H9 (cell line): ENCODE measurements around the gene OPTC. TPM values are rescaled to one million over a fixed set of nuclear protein-coding genes. Genes with fewer than 3 reads are reported as not detected.

Experiments
- DNase-seq: peaks from one replicate; pipeline ENCODE4 v3.0.0-alpha.2; 2017
- H2AFZ ChIP-seq: one replicate; pipeline ENCODE4 v1.6.1; 2013; ENCODE audit warnings: mild to moderate bottlenecking, low read length, control low read depth, moderate library complexity
- H2AK5ac ChIP-seq: 2 replicates; pipeline ENCODE4 v1.6.1; 2013; ENCODE audit warnings: low read length, control low read depth, mixed read lengths; ENCODE audit not compliant: insufficient read length
- H2BK120ac ChIP-seq: one replicate; pipeline ENCODE4 v1.6.1; 2013; ENCODE audit warnings: low read depth, mild to moderate bottlenecking, low read length, control low read depth, inconsistent platforms; ENCODE audit not compliant: poor library complexity, severe bottlenecking
- H2BK12ac ChIP-seq: 2 replicates; pipeline ENCODE4 v1.6.1; 2013; ENCODE audit warnings: low read length, control low read depth, mixed read lengths, low read depth; ENCODE audit not compliant: insufficient read length
- H2BK15ac ChIP-seq: 2 replicates; pipeline ENCODE4 v1.6.1; 2013; ENCODE audit warnings: low read depth, low read length, control low read depth
- H2BK20ac ChIP-seq: one replicate; pipeline ENCODE4 v1.6.1; 2013; ENCODE audit warnings: low read depth, mild to moderate bottlenecking, low read length, control low read depth, inconsistent platforms; ENCODE audit not compliant: poor library complexity, severe bottlenecking
- H2BK5ac ChIP-seq: 2 replicates; pipeline ENCODE4 v1.6.1; 2013; ENCODE audit warnings: low read length, control low read depth, mixed read lengths; ENCODE audit not compliant: insufficient read length
- H3K14ac ChIP-seq: 2 replicates; pipeline ENCODE4 v1.6.1; 2013; ENCODE audit warnings: low read length, control low read depth; ENCODE audit not compliant: insufficient read depth
- H3K18ac ChIP-seq: 2 replicates; pipeline ENCODE4 v1.6.1; 2013; ENCODE audit warnings: low read depth, mild to moderate bottlenecking, mixed read lengths, low read length, control low read depth; ENCODE audit not compliant: insufficient read length
- H3K23ac ChIP-seq: 2 replicates; pipeline ENCODE4 v1.6.1; 2013; ENCODE audit warnings: low read length, control low read depth, mixed read lengths, low read depth; ENCODE audit not compliant: insufficient read length
- H3K23me2 ChIP-seq: 2 replicates; pipeline ENCODE4 v1.6.1; 2013; ENCODE audit warnings: low read depth, mild to moderate bottlenecking, mixed read lengths, low read length, control low read depth; ENCODE audit not compliant: insufficient read length, poor library complexity, severe bottlenecking
- H3K27ac ChIP-seq: 2 replicates; pipeline ENCODE4 v1.5.1; 2013; ENCODE audit warnings: low read length, control low read depth, mixed read lengths, low read depth; ENCODE audit not compliant: insufficient read length
- H3K27me3 ChIP-seq: 2 replicates; pipeline ENCODE4 v1.6.1; 2013; ENCODE audit warnings: low read length, control low read depth, inconsistent platforms; ENCODE audit not compliant: insufficient read depth
- H3K4ac ChIP-seq: 2 replicates; pipeline ENCODE4 v1.6.1; 2013; ENCODE audit warnings: low read depth, mild to moderate bottlenecking, control low read depth, inconsistent platforms, low read length, moderate library complexity
- H3K4me1 ChIP-seq: 2 replicates; pipeline ENCODE4 v1.6.1; 2013; ENCODE audit warnings: low read length, control low read depth, inconsistent platforms; ENCODE audit not compliant: insufficient read depth
- H3K4me2 ChIP-seq: 2 replicates; pipeline ENCODE4 v1.6.1; 2013; ENCODE audit warnings: low read length, control low read depth, mixed read lengths; ENCODE audit not compliant: insufficient read length, insufficient read depth
- H3K56ac ChIP-seq: 2 replicates; pipeline ENCODE4 v1.6.1; 2013; ENCODE audit warnings: low read depth, mild to moderate bottlenecking, mixed read lengths, low read length, control low read depth; ENCODE audit not compliant: insufficient read length
- H3K79me1 ChIP-seq: 2 replicates; pipeline ENCODE4 v1.6.1; 2013; ENCODE audit warnings: low read depth, mild to moderate bottlenecking, moderate library complexity, low read length, control low read depth, inconsistent platforms; ENCODE audit not compliant: insufficient read depth, poor library complexity, severe bottlenecking
- H3K79me2 ChIP-seq: 2 replicates; pipeline ENCODE4 v1.6.1; 2013; ENCODE audit warnings: low read length, control low read depth, inconsistent platforms; ENCODE audit not compliant: insufficient read depth
- H3K9ac ChIP-seq: 2 replicates; pipeline ENCODE4 v1.6.1; 2013; ENCODE audit warnings: low read length, control low read depth, mixed read lengths; ENCODE audit not compliant: insufficient read length; ENCODE audit errors: extremely low read depth
- H3K9me3 ChIP-seq: one replicate; pipeline ENCODE4 v1.6.1; 2013; ENCODE audit warnings: low read depth, low read length, inconsistent platforms; ENCODE audit not compliant: control insufficient read depth
- H3T11ph ChIP-seq: one replicate; pipeline ENCODE4 v1.6.1; 2013; ENCODE audit warnings: mild to moderate bottlenecking, low read length, control low read depth, inconsistent platforms
- H4K20me1 ChIP-seq: one replicate; pipeline ENCODE4 v1.6.1; 2013; ENCODE audit not compliant: control insufficient read depth, insufficient read length, insufficient read depth
- H4K5ac ChIP-seq: 2 replicates; pipeline ENCODE4 v1.6.1; 2013; ENCODE audit warnings: low read depth, mild to moderate bottlenecking, mixed read lengths, low read length, control low read depth; ENCODE audit not compliant: insufficient read length
- H4K8ac ChIP-seq: replicated peaks from 2 replicates; pipeline ENCODE4 v1.6.1; 2013; ENCODE audit warnings: low read length, control low read depth, mixed read lengths, low read depth; ENCODE audit not compliant: insufficient read length
- H4K91ac ChIP-seq: 2 replicates; pipeline ENCODE4 v1.6.1; 2013; ENCODE audit warnings: low read depth, mild to moderate bottlenecking, moderate library complexity, mixed read lengths, low read length, control low read depth; ENCODE audit not compliant: insufficient read length
- H3K27ac Mint-ChIP-seq, 3 experiments: 2 replicates in 2 of 3; 3 replicates in 1 of 3; pipeline ENCODE4 v1.8.0; 2020 to 2021; ENCODE audit warnings: mixed read lengths in 3 of 3, mild to moderate bottlenecking in 1 of 3, moderate library complexity in 1 of 3
- H3K27me3 Mint-ChIP-seq: 2 replicates; pipeline ENCODE4 v1.8.0; 2021; ENCODE audit warnings: low read depth, mild to moderate bottlenecking, moderate library complexity, mixed read lengths
- H3K36me3 Mint-ChIP-seq, 3 experiments: 2 replicates in 2 of 3; 3 replicates in 1 of 3; pipeline ENCODE4 v1.8.0; 2020 to 2021; ENCODE audit warnings: low read depth in 3 of 3, mixed read lengths in 3 of 3; ENCODE audit not compliant: insufficient read depth in 1 of 3
- H3K4me1 Mint-ChIP-seq, 2 experiments: 2 replicates each; pipeline ENCODE4 v1.8.0; 2020; ENCODE audit warnings: mixed read lengths in 2 of 2
- H3K4me3 Mint-ChIP-seq, 2 experiments: 2 replicates in 1 of 2; 3 replicates in 1 of 2; pipeline ENCODE4 v1.8.0; 2020 to 2021; ENCODE audit warnings: mild to moderate bottlenecking in 2 of 2, mixed read lengths in 2 of 2, moderate library complexity in 1 of 2
- H3K9me3 Mint-ChIP-seq, 2 experiments: 2 replicates in 1 of 2; 3 replicates in 1 of 2; pipeline ENCODE4 v1.8.0; 2020; ENCODE audit warnings: mild to moderate bottlenecking in 2 of 2, mixed read lengths in 2 of 2, moderate library complexity in 1 of 2
- WGBS: extraction: QIAGEN DNeasy Blood & Tissue Kit; methylation state at CpG from one replicate; pipeline ENCODE4 v1.1.7; 2013; ENCODE audit warnings: missing lambda C conversion rate, low lambda C conversion rate, mixed read lengths; ENCODE audit not compliant: insufficient read length; ENCODE audit errors: extremely low coverage; 5-methylcytosine and 5-hydroxymethylcytosine counted together
- total RNA-seq: library from RNA; stranded (reverse); gene quantifications from 2 replicates; pipeline ENCODE4 v1.2.1, GENCODE V29; 2021
- TF ChIP-seq, protein P1 (sequence below): fragments of 200-600 bp; sonication (generic); conservative IDR thresholded peaks from 3 replicates; pipeline ENCODE4 v1.8.0; 2021; ENCODE audit warnings: antibody characterized with exemption, mild to moderate bottlenecking

The OPTC gene
- total RNA-seq, 1 experiment from 2014 or later, result 1.1 TPM

DNA sequence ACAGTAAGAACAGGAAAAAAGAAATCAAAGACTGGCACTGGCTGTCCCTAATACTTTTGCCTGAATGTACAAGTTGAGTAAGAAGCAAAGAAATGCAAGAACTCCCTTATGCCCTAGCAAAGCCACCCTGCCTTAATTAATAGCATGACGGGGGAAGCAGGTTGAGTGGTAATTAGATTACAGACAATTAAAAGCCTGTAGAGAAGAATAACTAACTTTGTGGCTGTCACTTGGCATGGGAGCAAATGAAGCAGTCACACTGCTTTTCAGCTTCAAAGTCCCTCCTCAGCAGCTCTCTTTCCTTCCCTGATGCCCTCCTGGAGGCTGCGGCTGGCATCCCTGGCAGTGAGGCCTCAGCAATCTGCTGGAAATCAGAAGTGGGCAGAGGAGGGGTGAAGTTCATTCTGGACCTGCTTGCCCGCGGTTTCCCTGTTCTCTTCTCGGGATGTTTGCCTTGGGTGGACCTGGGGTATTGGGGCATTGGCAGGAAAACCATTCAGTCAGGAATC lies 3.4 kb downstream of the OPTC start:
- 0 out of 7 replicates have a peak, but pooled peaks cover 0 to 7% (median 2%) of the 10 kb centered on the region in 3 experiments for H3K36me3 Mint-ChIP-seq
- Histone ChIP-seq H3K4me1 (no peaks in the 10 kb centered on the region), H4K5ac (no peak overlapping the region), H3K27ac (no peak overlapping the region), H3K56ac (no peak overlapping the region), H2AK5ac (no peak overlapping the region), H3K23ac (no peak overlapping the region), H3K9me3 (no peaks in the 10 kb centered on the region), H3K79me2 (no peaks in the 10 kb centered on the region), H3K4ac (no peak overlapping the region), H2AFZ (no peak overlapping the region), H4K8ac (no peak overlapping the region), H3K18ac (no peak overlapping the region), H2BK5ac (no peak overlapping the region), H2BK12ac (no peak overlapping the region), H3K23me2 (no peaks in the 10 kb centered on the region), H3K9ac (no peak overlapping the region), H2BK20ac (no peak overlapping the region), H3K27me3 (no peaks in the 10 kb centered on the region), H4K20me1 (no peaks in the 10 kb centered on the region), H4K91ac (no peak overlapping the region), H3K79me1 (no peaks in the 10 kb centered on the region), H3K14ac (no peak overlapping the region), H2BK120ac (no peak overlapping the region), H2BK15ac (no peak overlapping the region), H3T11ph (no peak overlapping the region), H3K4me2 (no peak overlapping the region)
- no peak for DNase-seq
- H3K9me3 Mint-ChIP-seq, result no peaks in the 10 kb centered on the region
- no CpG with 5 or more reads among the region's 5 CpGs for WGBS
- TF ChIP-seq, protein P1, sequence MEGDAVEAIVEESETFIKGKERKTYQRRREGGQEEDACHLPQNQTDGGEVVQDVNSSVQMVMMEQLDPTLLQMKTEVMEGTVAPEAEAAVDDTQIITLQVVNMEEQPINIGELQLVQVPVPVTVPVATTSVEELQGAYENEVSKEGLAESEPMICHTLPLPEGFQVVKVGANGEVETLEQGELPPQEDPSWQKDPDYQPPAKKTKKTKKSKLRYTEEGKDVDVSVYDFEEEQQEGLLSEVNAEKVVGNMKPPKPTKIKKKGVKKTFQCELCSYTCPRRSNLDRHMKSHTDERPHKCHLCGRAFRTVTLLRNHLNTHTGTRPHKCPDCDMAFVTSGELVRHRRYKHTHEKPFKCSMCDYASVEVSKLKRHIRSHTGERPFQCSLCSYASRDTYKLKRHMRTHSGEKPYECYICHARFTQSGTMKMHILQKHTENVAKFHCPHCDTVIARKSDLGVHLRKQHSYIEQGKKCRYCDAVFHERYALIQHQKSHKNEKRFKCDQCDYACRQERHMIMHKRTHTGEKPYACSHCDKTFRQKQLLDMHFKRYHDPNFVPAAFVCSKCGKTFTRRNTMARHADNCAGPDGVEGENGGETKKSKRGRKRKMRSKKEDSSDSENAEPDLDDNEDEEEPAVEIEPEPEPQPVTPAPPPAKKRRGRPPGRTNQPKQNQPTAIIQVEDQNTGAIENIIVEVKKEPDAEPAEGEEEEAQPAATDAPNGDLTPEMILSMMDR, result no peak
- H3K4me1 Mint-ChIP-seq, result peaks cover 13 to 21% of the 10 kb centered on the region in 2 experiments
- no peak overlapping the region for H3K27ac Mint-ChIP-seq
- H3K27me3 Mint-ChIP-seq, result peaks cover 10% of the 10 kb centered on the region
- no peak overlapping the region for H3K4me3 Mint-ChIP-seq
